KMS-11 (cell line): ENCODE results near the gene IQGAP2.
"Not testable (repeated sequence)": the region's sequence is repeated elsewhere in the genome, so short reads cannot be mapped to it uniquely, and the experiment has no call there.

Source experiments
- H2AFZ ChIP-seq: fragments of 200-600 bp; sonication (generic); 2 replicates; pipeline ENCODE4 v1.6.1; 2016; ENCODE audit warnings: antibody characterized with exemption, mixed run types, low read depth
- H3K27ac ChIP-seq: fragments of 200-600 bp; sonication (generic); 2 replicates; pipeline ENCODE4 v1.6.1; 2016; ENCODE audit warnings: mild to moderate bottlenecking, mixed run types
- H3K27me3 ChIP-seq: fragments of 200-600 bp; sonication (generic); 2 replicates; pipeline ENCODE4 v1.6.1; 2017; ENCODE audit warnings: mild to moderate bottlenecking, low read depth, mixed run types, moderate library complexity; ENCODE audit not compliant: insufficient read depth
- H3K36me3 ChIP-seq: fragments of 200-600 bp; sonication (generic); 2 replicates; pipeline ENCODE4 v1.6.1; 2017; ENCODE audit warnings: mild to moderate bottlenecking, mixed run types; ENCODE audit not compliant: insufficient read depth
- H3K4me1 ChIP-seq: fragments of 200-600 bp; sonication (generic); 2 replicates; pipeline ENCODE4 v1.6.1; 2016; ENCODE audit warnings: mild to moderate bottlenecking, low read depth, mixed run types; ENCODE audit not compliant: poor library complexity, severe bottlenecking
- H3K4me2 ChIP-seq: fragments of 200-600 bp; sonication (generic); 2 replicates; pipeline ENCODE4 v1.7.0; 2016; ENCODE audit warnings: mild to moderate bottlenecking, mixed run types
- H3K4me3 ChIP-seq: fragments of 200-600 bp; sonication (generic); IDR thresholded peaks from 2 replicates; pipeline ENCODE4 v1.6.1; 2017; ENCODE audit warnings: low read depth, low read length, mixed read lengths; ENCODE audit not compliant: insufficient read depth
- H3K79me2 ChIP-seq: fragments of 200-600 bp; sonication (generic); 2 replicates; pipeline ENCODE4 v1.6.1; 2016; ENCODE audit warnings: low read depth, mixed run types; ENCODE audit not compliant: insufficient read depth
- H3K9ac ChIP-seq: fragments of 200-600 bp; sonication (generic); 2 replicates; pipeline ENCODE4 v1.6.1; 2016; ENCODE audit warnings: mild to moderate bottlenecking, mixed run types
- H4K20me1 ChIP-seq: fragments of 200-600 bp; sonication (generic); 2 replicates; pipeline ENCODE4 v1.6.1; 2016; ENCODE audit warnings: mild to moderate bottlenecking, mixed run types; ENCODE audit not compliant: insufficient read depth
- TF ChIP-seq, protein P1 (sequence below): fragments of 200-600 bp; sonication (generic); conservative IDR thresholded peaks from 2 replicates; pipeline ENCODE4 v1.6.1; 2017; ENCODE audit warnings: low read depth, mild to moderate bottlenecking, antibody characterized with exemption, low read length, moderate library complexity, mixed read lengths

IQGAP2 gene

DNA sequence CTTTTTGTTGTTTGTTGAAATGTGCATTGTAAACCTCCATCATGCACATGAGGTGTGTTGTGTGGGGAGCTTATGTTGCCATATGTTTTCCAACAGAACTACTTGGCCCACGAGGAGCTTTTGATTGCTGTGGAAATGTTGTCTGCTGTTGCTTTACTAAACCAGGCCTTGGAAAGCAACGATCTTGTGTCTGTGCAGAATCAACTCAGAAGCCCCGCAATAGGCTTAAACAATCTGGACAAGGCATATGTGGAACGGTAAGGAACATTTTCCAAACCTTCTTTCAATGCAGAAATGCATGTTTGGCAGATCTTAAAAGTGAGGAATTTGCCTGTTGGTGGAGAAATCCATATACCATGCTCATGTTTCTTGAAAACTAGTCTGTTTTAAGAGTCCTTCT is 197.6 kb downstream of the IQGAP2 start:
- Histone ChIP-seq H3K27me3 (no peaks in the 10 kb centered on the region), H4K20me1 (no peaks in the 10 kb centered on the region; the same call in 1 of the 2 replicates), H3K79me2 (no peaks in the 10 kb centered on the region), H3K4me1 (no peaks in the 10 kb centered on the region), H3K27ac (no peak overlapping the region), H3K9ac (no peak overlapping the region), H2AFZ (no peak overlapping the region), H3K4me3 (no peak overlapping the region), H3K36me3 (peaks cover 3% of the 10 kb centered on the region; the same call in 1 of the 2 replicates), H3K4me2 (no peak overlapping the region)
- TF ChIP-seq, protein P1, sequence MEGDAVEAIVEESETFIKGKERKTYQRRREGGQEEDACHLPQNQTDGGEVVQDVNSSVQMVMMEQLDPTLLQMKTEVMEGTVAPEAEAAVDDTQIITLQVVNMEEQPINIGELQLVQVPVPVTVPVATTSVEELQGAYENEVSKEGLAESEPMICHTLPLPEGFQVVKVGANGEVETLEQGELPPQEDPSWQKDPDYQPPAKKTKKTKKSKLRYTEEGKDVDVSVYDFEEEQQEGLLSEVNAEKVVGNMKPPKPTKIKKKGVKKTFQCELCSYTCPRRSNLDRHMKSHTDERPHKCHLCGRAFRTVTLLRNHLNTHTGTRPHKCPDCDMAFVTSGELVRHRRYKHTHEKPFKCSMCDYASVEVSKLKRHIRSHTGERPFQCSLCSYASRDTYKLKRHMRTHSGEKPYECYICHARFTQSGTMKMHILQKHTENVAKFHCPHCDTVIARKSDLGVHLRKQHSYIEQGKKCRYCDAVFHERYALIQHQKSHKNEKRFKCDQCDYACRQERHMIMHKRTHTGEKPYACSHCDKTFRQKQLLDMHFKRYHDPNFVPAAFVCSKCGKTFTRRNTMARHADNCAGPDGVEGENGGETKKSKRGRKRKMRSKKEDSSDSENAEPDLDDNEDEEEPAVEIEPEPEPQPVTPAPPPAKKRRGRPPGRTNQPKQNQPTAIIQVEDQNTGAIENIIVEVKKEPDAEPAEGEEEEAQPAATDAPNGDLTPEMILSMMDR, result no peak

DNA sequence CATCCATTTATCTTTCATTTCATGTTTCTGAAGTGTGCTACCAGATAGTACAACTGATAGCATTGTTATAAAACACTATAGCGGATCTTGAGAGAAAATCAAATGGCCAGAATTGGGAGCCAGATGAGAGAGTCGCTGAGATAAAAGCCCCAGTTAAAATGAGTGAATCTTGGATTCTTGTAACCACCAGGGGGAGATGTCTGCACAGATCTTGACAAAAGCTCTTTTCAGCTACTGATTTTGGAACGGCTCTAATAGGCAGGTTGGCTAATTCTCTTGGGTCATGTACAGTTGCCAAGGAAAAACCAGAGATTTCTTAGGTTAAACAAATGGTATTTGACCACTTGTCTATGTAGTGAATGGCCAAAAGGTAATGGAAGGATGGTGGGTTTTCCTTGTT is 198.4 kb downstream of the IQGAP2 start:
- no peaks in the 10 kb centered on the region for H3K27me3 ChIP-seq
- H2AFZ ChIP-seq, result no peak overlapping the region
- H3K4me3 ChIP-seq, result no peak overlapping the region
- TF ChIP-seq, protein P1, result peak; percentile 85; the same call in 1 of the 2 replicates
- H3K79me2 ChIP-seq, result no peaks in the 10 kb centered on the region
- H3K9ac ChIP-seq, result no peak overlapping the region
- no peak overlapping the region for H3K4me2 ChIP-seq
- no peaks in the 10 kb centered on the region for H3K4me1 ChIP-seq
- no peaks in the 10 kb centered on the region; the same call in 1 of the 2 replicates for H4K20me1 ChIP-seq
- peaks cover 8% of the 10 kb centered on the region; the same call in 1 of the 2 replicates for H3K36me3 ChIP-seq
- no peak overlapping the region for H3K27ac ChIP-seq

DNA sequence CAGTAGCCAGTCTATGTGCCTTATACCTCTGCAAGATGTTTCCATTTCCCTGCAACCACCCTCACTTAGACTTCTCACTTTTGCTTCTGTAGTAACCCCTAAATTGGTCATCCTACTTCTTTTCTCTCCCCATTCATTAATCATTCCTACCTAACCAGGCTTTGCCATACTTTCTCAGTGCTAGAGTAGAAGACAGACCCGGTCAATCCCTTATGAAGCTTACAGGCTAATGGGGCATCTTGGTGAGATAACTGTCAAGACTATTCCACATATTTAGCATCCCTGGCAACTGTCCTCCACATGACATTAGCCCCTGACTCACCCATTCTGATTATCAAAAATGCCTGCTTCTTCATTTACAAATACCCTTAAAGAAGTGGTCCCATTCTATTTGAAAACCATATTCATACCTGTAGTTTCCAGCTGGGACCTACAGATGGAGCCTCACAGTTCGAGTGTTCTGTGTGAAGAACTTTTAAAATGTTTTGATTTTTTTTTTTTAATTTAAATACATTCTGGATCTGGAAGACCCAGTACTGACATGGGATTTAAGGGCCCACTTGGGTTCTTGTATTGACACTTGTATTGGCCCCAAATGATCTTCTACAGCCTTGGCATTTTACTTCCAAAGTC is 199.1 kb downstream of the IQGAP2 start:
- Histone ChIP-seq H4K20me1 (no peaks in the 10 kb centered on the region; the same call in 1 of the 2 replicates), H3K27me3 (no peaks in the 10 kb centered on the region), H3K4me3 (no peak overlapping the region), H3K79me2 (no peaks in the 10 kb centered on the region), H2AFZ (no peak overlapping the region), H3K27ac (no peak overlapping the region), H3K36me3 (peaks cover 8% of the 10 kb centered on the region; the same call in 1 of the 2 replicates), H3K4me2 (no peak overlapping the region), H3K4me1 (no peaks in the 10 kb centered on the region), H3K9ac (no peak overlapping the region)
- TF ChIP-seq, protein P1, result no peak; the same call in 1 of the 2 replicates

DNA sequence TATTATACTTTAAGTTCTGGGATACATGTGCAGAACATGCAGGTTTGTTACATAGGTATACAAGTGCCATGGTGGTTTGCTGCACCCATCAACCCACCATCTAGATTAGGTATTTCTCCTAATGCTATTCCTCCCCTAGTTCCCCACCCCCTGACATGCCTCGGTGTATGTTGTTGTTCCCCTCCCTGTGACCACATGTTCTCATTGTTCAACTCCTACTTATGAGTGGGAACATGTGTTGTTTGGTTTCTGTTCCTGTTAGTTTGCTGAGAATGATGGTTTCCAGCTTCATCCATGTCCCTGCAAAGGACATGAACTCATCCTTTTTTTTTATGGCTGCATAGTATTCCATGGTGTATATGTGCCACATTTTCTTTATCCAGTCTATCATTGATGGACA is 200.9 kb downstream of the IQGAP2 start:
- not testable (repeated sequence) for H4K20me1 ChIP-seq, H3K4me2 ChIP-seq, H3K27me3 ChIP-seq, H3K4me1 ChIP-seq, H3K36me3 ChIP-seq, H3K79me2 ChIP-seq, H2AFZ ChIP-seq, H3K27ac ChIP-seq, H3K4me3 ChIP-seq, H3K9ac ChIP-seq

DNA sequence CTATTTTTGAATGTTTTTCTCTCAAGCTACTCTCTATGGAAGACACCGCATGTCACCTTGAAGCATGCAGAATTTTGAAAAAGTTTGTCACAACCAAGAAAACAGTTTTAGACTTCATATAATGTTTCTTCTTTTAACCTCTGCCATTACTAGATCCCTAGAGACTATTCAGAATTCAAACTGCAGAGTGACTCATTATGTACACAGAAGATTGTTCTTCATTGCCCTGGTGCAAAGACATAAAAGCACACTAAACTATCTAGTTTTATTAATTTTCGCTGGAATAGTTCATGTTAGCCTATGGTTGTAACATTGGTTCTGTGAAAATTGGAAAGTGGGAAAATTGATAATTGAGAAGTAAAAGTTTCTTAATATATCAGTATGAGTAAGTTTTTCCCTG is 201.8 kb downstream of the IQGAP2 start:
- no peak overlapping the region for H3K4me2 ChIP-seq
- H2AFZ ChIP-seq, result no peak overlapping the region
- H3K27ac ChIP-seq, result no peak overlapping the region
- TF ChIP-seq, protein P1, result no peak
- H3K27me3 ChIP-seq, result no peaks in the 10 kb centered on the region
- H3K4me1 ChIP-seq, result peaks cover 6% of the 10 kb centered on the region
- peaks cover 8% of the 10 kb centered on the region; the same call in 1 of the 2 replicates for H3K36me3 ChIP-seq
- H3K79me2 ChIP-seq, result no peaks in the 10 kb centered on the region
- H4K20me1 ChIP-seq, result no peaks in the 10 kb centered on the region; the same call in 1 of the 2 replicates
- no peak overlapping the region for H3K4me3 ChIP-seq
- H3K9ac ChIP-seq, result no peak overlapping the region
